GM19395 (cell line): ENCODE results near the gene C1RL.
"Not testable (repeated sequence)": the region's sequence is repeated elsewhere in the genome, so short reads cannot be mapped to it uniquely, and the experiment has no call there.

Source experiments
- ATAC-seq: cut with Tn5 transposase; IDR thresholded peaks from one replicate; pipeline ENCODE4 v1.9.1; 2021; ENCODE audit warnings: mild to moderate bottlenecking, moderate library complexity; ENCODE audit not compliant: unreplicated experiment

C1RL gene

DNA sequence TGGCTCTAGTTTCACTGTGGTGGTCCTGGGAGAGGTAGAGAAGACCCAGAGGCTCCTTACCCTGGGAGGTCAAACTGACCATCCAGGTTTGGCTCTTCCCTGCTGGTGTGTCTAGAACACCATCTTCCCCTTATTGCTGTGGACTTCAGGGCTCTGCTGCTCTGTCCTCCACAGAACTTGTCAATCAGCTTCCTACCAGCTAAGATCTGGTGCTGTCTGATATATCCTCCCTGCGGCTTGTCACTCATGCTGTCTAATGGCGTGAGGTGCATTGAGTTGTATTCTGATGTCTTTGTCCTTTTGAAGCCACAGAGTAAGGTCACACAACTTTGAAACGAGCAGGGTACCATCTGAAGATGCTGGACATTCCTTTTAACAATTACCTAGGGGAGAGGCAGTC is 7.2 kb upstream of the C1RL start:
- no peak for ATAC-seq

DNA sequence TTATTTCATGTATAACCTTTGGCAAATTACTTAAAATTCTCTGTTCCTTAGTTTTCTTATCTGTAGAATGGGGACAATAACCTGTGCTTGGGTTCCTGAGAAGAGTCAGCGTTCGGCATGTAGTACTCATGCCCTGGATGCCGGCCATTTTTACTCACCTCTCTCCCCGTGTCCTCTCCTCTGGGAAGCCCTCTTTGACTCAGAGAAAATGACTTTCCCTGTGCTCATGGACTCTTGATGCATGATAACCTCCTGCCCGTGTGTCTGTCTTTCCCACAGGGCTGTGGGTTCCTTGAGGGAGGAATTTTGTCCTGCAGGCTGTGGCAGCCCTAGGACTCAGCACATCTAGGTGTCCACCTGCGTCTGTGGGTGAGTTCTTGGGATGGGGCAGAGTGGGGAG is 5.8 kb upstream of the C1RL start:
- no peak for ATAC-seq

DNA sequence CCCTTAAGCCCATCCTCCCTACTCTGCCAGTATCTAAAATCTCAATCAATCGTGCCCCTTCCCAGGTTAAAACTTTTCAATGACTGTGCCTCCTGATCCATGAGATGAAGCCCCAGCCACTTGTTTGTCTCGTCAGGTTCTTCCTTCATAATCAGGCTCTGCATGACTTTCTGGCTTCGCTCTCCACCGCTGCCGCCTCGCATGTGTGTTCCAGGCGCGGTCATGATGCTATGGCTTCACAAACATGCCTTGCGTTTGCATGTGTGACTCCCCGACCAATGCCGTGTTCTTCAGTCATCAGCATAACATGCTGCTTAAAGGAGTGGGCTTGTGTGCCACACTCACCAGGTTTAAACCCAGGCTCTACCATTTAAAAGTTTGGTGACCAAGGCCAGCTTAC is 5.0 kb upstream of the C1RL start:
- ATAC-seq, result no peak

DNA sequence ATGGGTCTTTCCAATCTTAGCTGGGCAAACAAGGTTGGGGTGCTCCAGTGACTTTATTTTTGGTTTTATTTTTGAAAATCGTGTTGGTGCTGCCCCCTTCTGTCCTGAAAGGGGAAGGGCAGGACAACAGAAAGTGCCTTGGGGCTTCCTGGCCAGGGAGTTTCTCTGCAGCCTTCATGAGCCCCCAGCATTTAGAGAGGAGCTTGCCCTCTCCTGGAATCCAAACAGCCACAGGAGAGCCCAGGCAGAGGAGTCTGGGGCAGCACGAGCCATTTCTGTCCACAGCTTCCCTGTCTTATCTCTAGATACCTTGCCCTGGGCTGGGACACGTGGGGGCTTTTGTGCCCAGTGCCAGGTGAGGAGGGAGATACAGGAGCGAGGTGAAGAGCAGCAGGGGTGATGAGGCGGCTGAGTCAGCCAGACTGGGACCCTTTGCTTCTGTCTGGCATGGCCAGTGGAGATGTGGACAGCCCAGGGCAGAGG is 4.4 kb upstream of the C1RL start:
- ATAC-seq, result no peak

DNA sequence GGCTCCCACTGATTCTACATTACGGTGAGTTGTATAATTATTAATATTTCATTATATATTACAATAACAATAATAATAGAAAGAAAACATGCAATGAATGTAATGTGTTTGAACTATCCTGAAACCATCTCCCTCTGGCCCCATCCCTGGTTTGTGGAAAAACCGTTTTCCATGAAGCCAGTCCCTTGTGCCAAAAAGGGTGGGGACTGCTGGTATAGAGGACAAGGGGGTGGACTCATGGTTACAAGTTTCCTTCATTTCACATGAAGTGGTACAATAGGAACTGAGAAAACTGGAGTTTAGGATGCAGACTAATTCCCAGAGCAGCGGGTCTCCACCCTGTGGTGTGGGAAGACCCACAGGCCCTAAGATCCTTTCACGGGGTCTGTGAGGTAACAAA is 3.0 kb upstream of the C1RL start:
- no peak for ATAC-seq

DNA sequence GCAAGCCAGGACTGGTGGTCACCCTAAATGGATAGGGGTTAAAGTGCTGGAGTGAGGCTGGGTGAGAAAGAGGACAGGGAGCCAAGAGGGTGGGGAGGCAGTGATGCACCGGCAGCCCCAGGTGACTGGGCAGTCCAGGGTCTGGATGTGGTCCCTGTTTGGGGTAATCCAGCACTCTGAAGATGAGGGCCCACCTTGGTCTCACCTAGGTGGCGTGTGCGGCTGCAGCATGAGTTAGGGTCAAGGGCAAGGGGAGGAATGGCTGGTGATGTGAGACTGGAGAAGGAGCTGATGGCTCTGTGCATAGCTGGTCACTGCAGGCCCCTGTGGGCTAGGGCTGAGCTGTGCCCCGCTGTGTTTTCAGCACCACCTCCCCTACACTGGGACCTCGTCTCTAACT is 1.6 kb upstream of the C1RL start:
- no peak for ATAC-seq

DNA sequence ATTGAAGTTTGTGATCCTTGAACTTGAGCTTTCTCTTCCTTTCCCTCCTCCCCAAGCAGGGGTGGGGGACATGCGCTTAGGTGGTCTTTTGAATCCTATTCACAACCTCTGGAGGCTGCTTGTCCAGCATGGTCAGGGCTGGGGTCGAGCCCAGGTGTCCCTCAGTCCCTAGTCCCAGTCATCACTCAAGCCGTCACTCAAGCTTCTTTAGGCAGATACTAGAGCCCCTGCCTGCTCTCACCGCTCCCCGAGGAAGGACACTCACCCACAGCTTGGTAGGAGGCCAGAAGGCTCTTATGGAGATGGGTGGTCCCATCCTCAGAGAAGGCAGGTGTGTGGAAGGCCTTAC is 532 bp upstream of the C1RL start:
- no peak for ATAC-seq

DNA sequence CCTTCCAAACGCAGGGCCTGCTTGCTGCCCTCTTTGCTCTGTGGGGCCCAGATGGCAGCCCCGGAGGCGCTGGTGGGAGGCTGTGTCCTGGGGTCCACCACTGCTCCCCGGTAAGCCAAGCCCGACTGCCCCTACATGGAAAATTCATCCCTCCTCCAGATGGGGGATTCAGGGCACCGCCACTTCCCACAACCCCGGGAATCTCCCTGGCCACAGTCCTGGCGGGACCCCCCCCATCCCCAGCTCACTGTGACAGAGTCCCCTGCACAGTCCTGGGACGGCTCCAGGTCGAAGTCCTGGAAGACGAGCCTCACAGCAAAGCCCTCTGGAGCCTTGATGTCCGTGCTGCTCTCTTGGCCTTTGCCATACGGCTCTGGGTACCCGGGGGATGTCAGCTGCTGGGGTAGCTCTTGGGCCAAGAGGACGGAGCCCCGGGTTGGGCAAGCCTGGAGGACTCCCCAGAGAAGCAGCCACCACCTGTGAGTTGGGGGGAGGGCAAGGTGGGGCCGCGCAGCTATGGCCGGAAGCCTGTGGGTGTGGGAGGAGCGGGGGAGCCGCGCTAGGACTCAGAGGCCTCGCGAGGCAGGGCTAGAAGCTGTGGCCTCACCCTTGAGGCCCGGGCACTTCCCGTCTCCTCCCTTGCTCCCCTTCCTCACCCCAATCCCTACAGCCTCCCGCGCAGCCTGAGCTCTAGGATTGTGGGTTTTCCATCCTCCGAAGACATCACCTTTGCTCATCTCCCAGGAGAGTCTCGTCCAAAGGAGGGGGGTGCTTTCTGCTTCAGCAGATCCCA is 815 bp downstream of the C1RL start:
- peak; percentile 91 for ATAC-seq

DNA sequence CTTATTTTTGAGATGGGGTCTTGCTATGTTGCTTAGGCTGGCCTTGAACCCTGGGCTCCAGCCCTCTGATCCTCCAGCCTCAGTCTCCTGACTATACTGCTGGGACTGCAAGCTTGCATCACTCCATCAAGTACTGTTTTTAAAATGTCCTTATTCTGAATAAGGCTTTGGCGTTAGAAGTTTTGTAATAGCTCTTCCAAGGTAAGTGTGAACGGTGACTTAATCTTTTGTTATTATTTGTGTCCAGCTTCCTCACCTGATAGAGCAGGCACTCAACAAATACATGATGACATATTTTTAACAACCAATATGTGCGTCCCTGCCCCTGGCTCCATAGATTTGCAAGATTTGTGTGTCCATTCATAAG is 1.4 kb downstream of the C1RL start:
- no peak for ATAC-seq

DNA sequence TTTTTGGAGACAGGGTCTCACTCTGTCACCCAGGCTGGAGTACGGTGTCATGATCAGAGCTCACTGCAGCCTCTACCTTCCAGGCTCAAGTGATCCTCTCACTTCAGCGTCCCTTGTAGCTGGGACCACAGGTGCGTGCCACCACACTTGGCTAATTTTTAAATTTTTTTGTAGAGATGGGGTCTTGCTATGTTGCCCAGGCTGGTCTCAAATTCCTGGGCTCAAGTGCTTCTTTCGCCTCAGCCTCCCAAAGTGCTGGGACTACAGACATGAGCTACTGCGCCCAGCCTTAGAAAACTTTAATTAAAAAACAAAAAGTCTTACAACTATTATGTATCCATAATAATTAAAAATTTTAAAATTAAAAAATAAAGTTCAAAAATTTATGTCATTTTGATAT is 1.8 kb downstream of the C1RL start:
- ATAC-seq, result not testable (repeated sequence)

DNA sequence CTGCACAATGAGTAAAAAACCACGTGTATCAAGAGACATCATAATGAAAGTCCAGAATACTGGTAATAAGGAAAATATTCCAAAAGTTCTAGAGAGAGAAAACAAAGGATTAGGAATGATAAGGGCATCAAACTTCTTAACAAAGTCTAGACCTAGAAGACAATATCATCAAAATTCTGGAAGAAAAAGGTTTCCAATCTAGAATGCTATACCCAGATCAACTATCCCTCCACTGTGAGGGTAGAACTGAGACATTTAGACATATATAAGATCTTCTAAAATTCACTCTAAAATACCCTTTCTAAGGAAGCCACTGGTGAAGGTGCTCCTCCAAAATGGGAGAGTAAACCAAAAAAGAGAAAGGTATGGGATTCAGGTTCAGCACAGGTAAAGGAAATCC is 2.9 kb downstream of the C1RL start:
- ATAC-seq, result no peak

DNA sequence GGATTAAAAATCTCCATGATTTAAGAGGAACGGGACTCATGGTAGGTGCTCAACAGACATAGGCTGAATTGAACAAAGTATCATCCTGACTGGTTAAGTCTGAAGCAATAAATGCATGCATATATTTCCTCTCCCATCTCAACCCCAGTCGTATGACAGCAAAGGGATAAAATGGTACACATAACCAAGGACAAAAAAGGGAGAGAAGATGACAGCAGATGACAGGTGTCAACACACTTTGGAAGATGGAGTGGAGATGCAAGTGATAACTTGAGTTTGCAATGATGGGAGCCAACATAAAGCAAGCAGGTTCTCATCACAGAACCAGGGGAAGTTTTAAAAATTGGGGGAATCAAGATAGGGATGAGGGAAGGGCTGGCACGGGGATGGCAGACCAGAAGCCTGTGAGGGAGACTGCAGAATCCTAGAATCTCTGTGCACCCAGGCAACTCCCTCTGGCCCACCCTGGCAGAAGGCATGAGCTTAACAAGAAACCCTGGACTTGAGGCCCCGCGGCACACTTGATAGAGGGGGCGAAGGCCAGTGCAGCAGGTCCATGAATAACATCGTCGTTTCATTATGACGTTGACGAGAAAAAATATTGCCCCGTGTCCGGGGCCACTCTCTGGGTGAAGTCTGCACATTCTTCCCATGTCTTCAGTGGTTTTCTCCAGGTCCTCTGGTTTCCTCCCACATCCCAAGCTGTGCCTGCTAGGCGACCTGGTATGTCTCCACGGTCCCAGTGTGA is 5.0 kb downstream of the C1RL start:
- no peak for ATAC-seq

DNA sequence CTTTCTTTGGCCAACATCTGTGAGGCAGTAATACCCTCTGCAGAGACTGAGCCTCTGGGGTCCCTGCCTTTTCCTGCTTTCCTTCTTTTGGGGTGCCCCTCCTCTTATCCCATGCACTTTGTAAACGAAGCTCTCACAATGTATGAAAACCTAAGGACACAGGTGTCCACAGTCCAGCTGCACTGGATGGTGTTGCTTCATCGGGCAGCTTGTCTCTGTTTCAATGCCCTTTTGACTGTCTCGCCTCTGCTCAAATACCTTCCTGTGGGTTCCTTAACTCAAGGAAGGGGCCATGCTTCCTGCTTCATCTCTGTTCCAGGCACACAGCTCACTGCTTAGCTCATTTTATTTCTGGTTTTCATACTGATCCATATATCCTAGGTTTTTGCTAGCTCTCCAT is 6.4 kb downstream of the C1RL start:
- ATAC-seq, result no peak

DNA sequence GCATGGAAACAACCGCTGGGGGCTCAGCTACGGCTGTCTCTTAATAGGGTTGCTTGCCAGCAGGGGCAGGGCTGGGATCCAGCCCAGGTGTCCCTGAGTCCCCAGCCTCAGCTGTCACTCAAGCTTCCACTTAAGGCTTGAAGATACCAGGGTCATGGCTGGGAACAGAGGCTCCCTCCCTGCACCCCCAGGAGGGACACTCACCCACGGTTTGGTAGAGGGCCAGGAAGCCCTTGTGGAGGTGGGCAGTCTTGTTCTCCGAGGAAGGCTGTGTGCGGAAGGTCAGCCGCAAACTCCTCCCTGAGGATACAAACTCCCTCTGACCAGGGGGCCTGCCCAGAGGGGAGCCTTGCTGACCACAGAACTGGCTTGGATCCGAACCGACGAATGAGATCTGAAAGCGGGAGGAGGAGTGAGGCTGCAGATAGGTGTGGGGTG is 7.3 kb downstream of the C1RL start:
- ATAC-seq, result no peak

DNA sequence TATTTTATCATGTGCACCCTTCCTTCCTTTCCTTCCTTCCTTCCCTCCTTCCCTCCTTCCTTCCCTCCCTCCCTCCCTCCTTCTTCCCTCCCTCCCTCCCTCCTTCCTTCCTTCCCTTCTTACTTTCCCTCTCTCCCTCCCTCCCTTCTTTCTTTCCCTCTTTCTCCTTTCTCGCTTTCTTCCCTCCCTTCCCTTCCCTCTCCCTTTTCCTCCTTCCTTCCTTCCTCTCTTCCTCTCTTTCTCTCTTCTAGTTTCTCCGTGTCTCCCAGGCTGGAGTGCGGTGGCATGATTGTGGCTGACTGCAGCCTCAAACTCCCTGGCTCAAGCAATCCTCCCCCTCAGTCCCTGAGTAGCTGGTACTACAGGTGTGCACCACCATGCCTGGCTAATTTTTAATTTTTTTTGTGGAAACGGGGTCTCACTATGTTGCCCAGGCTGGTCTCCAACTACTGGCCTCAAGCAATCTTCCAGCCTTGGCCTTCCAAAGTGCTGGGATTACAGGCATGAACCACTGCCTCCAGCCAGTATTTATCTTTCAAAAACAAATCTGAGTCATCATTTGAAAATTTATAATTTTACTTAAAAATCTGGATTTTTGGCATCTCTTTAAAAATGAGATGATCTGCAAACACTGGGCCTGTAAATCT is 7.8 kb downstream of the C1RL start:
- ATAC-seq, result no peak

DNA sequence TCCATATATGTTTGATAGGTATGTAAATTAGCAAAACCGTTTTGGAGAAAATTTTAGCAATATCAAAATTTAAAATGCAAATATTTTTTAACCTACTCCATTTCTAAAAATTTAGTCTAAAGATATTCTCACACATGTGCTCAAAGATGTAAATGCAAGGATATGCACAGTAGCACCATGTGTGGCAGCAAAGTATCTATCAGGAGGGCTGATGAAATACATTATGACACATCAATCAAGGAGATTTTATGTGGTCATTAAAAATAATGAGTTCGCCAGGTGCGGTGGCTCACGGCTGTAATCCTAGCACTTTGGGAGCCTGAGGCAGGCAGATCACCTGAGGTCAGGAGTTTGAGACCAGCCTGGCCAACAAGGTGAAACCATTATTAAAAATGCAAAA is 8.8 kb downstream of the C1RL start:
- ATAC-seq, result no peak

DNA sequence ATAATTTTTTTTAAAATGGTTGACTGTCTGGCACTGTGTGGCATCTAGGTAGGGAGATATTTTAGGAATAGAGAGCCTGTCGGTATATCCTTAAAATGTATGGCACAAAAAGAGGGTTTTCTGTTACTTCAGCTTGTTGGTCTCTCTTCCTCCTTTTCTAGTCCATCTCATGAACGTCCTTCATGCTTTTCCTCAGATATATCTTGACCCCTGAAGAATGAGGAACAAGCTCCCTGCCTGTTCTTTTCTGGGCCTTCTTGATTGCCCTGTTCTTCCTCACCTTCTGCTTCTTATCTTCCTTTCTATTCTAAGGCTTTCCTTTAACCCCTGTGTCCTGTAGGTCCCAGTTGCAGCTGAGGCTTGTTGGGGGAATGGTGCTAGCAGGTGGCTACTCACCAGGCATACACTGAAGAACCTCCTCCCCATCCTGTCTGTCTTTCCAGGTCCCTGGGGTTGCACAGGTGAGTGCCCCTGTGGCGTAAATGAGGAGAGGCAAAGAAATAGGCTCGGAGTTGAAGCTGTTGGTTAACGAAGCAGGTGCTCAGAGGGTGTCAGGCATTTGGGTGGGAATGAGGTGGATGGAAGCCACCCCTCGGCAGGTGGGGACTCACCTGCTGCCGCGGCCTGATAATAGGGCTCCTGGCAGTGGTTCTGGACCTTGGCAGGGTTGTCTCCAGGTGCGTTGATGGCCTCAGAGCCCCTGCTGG is 9.6 kb downstream of the C1RL start:
- ATAC-seq, result no peak

DNA sequence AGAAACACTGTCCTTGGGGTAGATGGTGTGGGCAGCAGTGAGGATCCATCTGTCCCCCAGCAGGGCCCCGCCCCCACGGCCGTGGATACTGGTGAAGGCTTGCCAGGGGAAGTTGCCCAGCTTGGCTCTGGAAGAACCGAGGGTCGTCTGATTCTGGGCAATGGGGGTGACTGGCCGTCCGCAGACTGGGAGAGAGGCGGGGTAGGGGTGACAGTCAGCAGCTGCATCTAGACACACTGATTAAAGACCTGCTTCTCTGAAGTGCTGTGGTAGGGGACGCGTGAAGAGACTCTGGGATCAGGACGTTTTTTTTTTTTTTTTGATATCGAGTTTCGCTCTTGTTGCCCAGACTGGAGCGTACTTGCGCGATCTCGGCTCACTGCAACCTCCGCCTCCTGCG is 12.0 kb downstream of the C1RL start:
- ATAC-seq, result no peak

DNA sequence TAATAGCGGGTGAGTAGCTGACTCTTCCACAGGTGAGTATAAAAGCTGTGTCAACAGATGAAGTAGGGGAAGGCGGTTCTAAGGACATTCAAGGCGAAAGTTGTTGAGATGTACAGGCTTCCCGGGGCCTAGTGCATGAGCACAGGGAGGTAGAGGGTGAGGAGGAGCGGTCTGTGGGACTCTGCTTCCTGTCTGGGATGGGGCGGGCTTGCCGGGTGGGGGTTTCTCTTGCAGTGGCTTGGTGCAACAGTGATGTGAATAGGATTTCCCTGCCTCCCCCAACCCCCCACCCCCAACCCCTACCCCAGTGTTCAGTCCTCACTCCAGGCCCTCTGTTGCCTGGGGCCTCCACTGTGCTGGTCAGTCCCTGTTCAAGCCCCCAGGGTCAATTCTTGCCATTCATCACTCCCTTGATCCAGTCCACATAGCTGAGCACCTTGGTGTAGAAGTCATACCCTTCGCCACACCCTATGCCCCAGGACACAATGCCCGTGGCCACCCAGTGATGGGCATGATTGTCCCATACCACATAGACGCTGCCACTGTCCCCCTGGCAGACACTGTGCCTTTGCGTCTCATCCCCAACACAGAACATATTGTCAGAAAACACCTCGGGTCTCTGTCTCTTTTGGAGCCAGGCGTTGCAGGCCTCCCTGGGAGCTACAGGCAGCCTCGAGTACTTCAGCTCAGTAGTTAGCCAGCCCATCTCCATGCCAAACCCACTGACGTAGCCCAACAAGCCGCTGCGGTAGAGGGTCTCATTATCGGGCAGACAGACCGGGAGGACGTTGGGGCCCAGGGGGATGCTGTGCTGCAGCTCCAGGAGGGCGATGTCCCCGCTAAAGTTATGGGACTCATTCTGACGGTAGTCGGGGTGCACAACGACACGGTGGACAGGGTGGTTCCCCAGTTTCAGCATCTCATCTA is 12.7 kb downstream of the C1RL start:
- ATAC-seq, result no peak

DNA sequence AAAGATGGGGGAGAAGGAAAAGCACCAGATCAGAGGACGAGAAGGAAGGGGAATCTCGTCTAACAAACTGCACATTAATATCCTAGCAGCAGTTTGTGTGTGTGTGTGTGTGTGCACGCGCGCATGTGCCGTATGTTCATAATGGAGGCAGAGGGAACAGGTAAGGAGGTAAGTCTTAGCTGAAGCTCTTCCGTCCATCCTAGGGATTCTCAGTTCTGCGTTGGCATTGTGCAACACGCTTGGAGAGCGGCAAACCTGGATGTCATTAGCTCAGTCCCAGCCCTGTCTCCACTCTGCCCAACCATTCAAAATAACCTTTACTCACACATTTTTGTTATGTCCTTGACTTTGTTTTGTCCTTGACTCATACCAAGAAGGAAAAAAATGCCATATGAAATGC is 15.1 kb downstream of the C1RL start:
- no peak for ATAC-seq
